C4-2B (cell line): ENCODE results near the gene KRTAP10-3.

Source experiments
- H3K27ac ChIP-seq: fragments of 450-650 bp; 2 replicates; pipeline ENCODE4 v1.5.1; 2017
- ZFX ChIP-seq: fragments of 450-650 bp; IDR thresholded peaks from 2 replicates; pipeline ENCODE4 v1.6.1; 2017
- TF ChIP-seq, protein P1 (sequence below): fragments of 450-650 bp; conservative IDR thresholded peaks from 2 replicates; pipeline ENCODE4 v1.5.1; 2017; ENCODE audit warnings: mild to moderate bottlenecking

KRTAP10-3 gene

DNA sequence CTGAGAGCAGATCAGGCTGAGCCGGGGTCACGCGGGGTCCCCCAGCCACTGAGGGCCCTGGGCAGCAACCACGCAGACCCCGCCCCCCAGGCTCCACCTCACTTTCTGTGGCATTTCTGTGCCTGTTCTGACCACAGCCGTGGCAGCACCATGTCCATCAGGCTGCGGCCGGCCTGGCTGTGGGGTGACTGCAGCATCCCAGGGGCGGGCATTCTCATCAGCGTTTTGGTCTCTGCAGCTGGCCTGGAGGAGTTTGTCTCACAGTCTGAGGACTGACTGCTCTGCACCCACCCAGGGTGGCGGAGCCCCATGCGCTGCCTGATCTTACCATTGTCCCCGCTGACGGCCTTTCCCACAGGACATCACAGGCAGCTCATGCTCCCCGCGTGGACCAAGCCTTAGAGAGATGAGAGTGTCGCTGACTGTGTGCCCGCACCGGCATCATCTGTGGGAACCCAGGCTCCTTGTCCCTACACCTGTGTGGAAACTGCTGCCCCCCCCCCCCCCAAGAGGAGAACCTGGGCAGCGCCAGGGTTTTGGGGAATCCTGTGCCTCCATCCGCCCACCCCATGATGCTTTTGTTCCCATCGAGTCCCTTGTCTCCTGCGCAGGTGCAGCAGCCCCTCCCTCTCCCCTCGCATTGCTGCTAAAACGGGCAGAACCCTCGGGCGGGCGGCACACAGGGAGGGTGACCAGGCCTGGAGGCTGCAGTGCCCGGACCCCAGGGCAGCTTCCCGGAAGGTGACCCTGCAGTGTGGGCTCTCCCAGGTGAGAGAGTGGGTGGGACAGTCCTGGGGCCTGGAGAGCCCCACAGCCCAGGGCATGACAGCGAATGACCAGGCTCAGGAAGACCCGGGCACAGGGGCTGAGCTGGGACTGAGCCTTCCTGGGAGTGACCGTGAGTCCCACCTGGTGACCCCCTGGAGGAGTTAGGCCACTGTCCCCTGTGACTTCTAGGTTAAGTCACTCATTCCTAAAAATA is 20.4 kb downstream of the KRTAP10-3 start:
- TF ChIP-seq, protein P1, sequence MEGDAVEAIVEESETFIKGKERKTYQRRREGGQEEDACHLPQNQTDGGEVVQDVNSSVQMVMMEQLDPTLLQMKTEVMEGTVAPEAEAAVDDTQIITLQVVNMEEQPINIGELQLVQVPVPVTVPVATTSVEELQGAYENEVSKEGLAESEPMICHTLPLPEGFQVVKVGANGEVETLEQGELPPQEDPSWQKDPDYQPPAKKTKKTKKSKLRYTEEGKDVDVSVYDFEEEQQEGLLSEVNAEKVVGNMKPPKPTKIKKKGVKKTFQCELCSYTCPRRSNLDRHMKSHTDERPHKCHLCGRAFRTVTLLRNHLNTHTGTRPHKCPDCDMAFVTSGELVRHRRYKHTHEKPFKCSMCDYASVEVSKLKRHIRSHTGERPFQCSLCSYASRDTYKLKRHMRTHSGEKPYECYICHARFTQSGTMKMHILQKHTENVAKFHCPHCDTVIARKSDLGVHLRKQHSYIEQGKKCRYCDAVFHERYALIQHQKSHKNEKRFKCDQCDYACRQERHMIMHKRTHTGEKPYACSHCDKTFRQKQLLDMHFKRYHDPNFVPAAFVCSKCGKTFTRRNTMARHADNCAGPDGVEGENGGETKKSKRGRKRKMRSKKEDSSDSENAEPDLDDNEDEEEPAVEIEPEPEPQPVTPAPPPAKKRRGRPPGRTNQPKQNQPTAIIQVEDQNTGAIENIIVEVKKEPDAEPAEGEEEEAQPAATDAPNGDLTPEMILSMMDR: no peak
- TF ChIP-seq ZFX: no peak
- H3K27ac ChIP-seq: no peak overlapping the region

DNA sequence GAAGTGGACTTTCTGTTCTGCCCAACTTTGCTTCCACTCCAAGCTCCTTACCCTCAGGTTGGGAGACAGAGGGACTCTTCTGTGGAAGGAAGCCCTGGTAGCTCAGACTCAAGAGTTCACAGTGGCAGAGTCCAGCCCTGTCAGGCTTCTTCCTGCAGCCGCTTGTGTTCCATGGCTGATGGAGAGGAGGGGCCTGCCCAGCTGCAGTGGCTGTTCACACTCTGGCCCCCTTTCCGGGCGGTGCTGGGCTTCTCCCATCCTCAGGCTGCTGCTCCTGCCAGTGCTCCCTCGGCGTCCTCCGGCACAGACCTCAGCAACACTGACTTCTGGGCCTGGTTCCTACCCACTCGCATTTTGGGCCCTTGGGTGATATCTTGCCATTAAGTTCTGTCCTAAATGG is 22.6 kb downstream of the KRTAP10-3 start:
- no peak overlapping the region for H3K27ac ChIP-seq
- no peak for TF ChIP-seq ZFX
- TF ChIP-seq, protein P1: no peak

- TF ChIP-seq, protein P1: no peak
- H3K27ac ChIP-seq: no peak overlapping the region
Measured at GRCh38 chr21:44534688-44535087, 23.9 kb downstream of the KRTAP10-3 start.

DNA sequence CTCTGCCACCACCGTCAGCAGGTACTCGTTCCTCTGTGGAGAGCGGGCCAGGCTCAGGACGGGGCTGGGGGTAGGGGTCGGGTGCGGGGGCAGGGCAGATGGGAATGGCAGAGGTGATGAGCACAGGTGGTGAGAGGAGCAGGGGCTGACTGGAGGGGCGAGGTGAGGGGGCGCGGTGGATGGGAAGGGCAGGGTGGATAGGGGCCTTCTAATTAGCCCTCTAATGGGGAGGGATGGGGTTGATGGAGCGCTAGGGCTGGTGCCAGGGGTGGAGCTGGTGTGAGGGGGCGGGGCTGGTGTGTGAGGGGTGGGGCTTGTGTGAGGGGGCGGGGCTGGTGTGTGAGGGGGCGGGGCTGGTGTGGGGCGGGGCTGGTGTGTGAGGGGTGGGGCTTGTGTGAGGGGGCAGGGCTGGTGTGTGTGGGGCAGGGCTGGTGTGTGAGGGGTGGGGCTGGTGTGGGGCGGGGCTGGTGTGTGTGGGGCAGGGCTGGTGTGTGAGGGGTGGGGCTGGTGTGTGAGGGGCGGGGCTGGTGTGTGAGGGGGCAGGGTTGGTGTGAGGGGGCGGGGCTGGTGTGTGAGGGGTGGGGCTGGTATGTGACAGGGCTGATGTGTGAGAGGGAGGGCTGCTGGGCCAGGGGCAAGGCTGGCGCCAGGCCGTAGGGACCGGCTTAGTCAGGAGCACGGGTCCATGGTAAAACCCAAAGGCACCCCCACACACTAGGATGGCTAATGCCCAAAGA is 24.5 kb downstream of the KRTAP10-3 start:
- no peak overlapping the region for H3K27ac ChIP-seq
- no peak for TF ChIP-seq ZFX
- TF ChIP-seq, protein P1: no peak

DNA sequence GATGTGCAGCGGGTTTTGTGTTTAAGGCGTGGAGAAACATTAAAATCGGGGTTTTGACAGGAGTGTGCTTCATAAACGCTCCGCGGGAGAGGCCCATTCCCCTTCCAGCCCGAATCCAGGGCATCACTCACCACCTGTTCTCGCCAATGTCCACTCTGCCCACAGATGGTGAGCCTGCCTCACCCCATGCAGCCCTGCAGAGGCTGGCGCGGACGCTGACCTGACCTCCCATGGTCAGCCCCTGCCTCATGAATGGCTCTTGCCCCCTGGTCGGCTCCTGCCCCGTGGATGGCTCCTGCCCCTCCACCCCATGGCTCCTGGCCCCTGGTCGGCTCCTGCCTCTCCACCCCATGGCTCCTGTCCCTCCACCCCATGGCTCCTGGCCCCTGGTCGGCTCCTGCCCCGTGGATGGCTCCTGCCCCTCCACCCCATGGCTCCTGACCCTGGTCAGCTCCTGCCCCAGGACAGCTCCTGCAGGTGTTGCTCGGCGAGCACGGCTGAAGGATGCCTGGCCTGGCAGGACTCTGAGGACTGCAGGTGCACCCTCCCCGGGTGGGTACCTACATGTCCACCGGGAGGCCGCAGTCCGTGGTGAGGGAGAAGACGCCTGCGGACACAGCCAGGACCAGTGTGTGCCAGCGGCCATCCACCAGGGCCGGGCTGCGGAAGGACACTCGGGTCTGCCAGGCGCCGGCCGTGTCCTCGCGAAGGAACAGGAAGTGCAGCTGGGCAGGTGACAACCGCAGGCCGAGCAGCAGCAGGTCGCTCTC is 25.3 kb downstream of the KRTAP10-3 start:
- H3K27ac ChIP-seq: no peak overlapping the region
- TF ChIP-seq ZFX: no peak

DNA sequence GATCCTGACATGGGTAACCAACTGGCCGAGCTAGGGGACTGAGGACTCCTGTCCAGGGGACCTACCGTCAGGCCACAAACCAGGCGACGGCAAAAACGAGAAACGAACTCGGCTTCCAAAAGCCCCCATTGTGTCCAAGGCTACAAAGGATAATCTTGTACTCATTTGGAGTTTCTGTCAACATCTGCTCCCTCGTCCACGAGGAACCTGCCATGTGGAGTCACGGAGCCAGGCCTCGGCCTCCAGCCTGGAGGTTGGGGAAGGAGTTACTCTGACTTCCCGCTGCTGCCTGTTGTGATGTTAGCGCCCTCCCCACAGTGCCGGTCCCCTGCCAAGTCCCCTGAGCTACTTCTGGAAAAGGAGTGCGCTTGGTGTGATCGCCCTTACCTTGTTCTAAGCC is 25.9 kb downstream of the KRTAP10-3 start:
- no peak overlapping the region for H3K27ac ChIP-seq
- TF ChIP-seq ZFX: no peak
- TF ChIP-seq, protein P1: no peak

GRCh38 chr21:44531606-44532564 is 26.7 kb downstream of the KRTAP10-3 start:
- no peak for TF ChIP-seq ZFX
- TF ChIP-seq, protein P1: no peak
- no peak overlapping the region for H3K27ac ChIP-seq
